Endothelial cell of umbilical vein (primary cell): Measurements from ENCODE around the gene CTU2. TPM values are rescaled to one million over a fixed set of nuclear protein-coding genes. Genes with fewer than 3 reads are reported as not detected.

ENCODE experiments used
- BruUV-seq: library from RNA; stranded (reverse); fragments of 400-500 nt; replicated peaks from 2 replicates; lab custom pipeline; 2021; lab: Mats Ljungman, UMichigan
- CTCF ChIA-PET: fragments of 300-600, 350-600 bp; sonication (Branson Sonifier 250); formaldehyde crosslinking; loops from one replicate; lab custom pipeline; 2021; ENCODE audit warnings: antibody characterized with exemption, inconsistent platforms; lab: Charles Lee
- POLR2A ChIA-PET: fragments of 300-600, 350-600 bp; sonication (Branson Sonifier 250); formaldehyde crosslinking; loops from one replicate; lab custom pipeline; 2021; ENCODE audit warnings: antibody characterized with exemption, inconsistent platforms; lab: Charles Lee
- DNase-seq: peaks from one replicate; pipeline ENCODE4 v3.0.0-alpha.2; 2011; ENCODE audit warnings: low read depth, low spot score
- FAIRE-seq: peaks from 2 replicates; lab custom pipeline; 2011; peaks lifted over from hg19 to GRCh38; lab: Jason Lieb, UNC
- H2AFZ ChIP-seq: 2 replicates; pipeline ENCODE4 v1.6.0; 2012; ENCODE audit warnings: low read depth, low read length, control low read depth, inconsistent platforms
- H3K27ac ChIP-seq: 2 replicates; pipeline ENCODE4 v1.5.1; 2011; ENCODE audit warnings: low read depth, mild to moderate bottlenecking, control low read depth, low read length, moderate library complexity; ENCODE audit not compliant: insufficient read depth
- H3K27me3 ChIP-seq, 2 experiments: 2 replicates each; pipeline versions ENCODE4 v1.6.0 to v1.6.1; 2011; ENCODE audit warnings: low read length in 2 of 2, mixed read lengths in 1 of 2; ENCODE audit not compliant: control insufficient read depth in 2 of 2, insufficient read depth in 2 of 2
- H3K36me3 ChIP-seq, 2 experiments: 2 replicates in 1 of 2; 3 replicates in 1 of 2; pipeline ENCODE4 v1.5.1; 2011; ENCODE audit warnings: low read length in 2 of 2, mild to moderate bottlenecking in 1 of 2, moderate library complexity in 1 of 2; ENCODE audit not compliant: control insufficient read depth in 2 of 2, insufficient read depth in 2 of 2; ENCODE audit errors: extremely low read depth in 1 of 2
- H3K4me1 ChIP-seq: 3 replicates; pipeline ENCODE4 v1.5.1; 2011; ENCODE audit warnings: mild to moderate bottlenecking, low read length; ENCODE audit not compliant: control insufficient read depth, insufficient read depth; ENCODE audit errors: extremely low read depth
- H3K4me2 ChIP-seq: 2 replicates; pipeline ENCODE4 v1.6.1; 2011; ENCODE audit warnings: low read length, control low read depth, mixed read lengths; ENCODE audit not compliant: insufficient read depth
- H3K4me3 ChIP-seq, 3 experiments: fragments of 200-600 bp in 1 of 3; sonication (generic), shearing (Covaris generic) in 1 of 3; replicated peaks in 1 of 3; 2 replicates each; pipeline ENCODE4 v1.5.1; 2011 to 2016; ENCODE audit warnings: control low read depth in 3 of 3, low read length in 3 of 3, mild to moderate bottlenecking in 2 of 3, inconsistent platforms in 1 of 3, low read depth in 1 of 3, moderate library complexity in 1 of 3; ENCODE audit not compliant: insufficient read depth in 1 of 3
- H3K79me2 ChIP-seq: 2 replicates; pipeline ENCODE4 v1.6.0; 2012; ENCODE audit warnings: low read length, inconsistent platforms; ENCODE audit not compliant: control insufficient read depth, insufficient read depth
- H3K9ac ChIP-seq: replicated peaks from 2 replicates; pipeline ENCODE3; 2011; ENCODE audit warnings: low read length, control low read depth; ENCODE audit not compliant: insufficient read depth; ENCODE audit errors: extremely low read depth
- H3K9me1 ChIP-seq: replicated peaks from 3 replicates; pipeline ENCODE4 v1.6.0; 2011; ENCODE audit warnings: mild to moderate bottlenecking, low read length; ENCODE audit not compliant: control insufficient read depth, insufficient read depth; ENCODE audit errors: extremely low read depth
- H3K9me3 ChIP-seq: replicated peaks from 2 replicates; pipeline ENCODE4 v1.5.1; 2012; ENCODE audit warnings: low read length, inconsistent platforms; ENCODE audit not compliant: control insufficient read depth, insufficient read depth
- H4K20me1 ChIP-seq: replicated peaks from 2 replicates; pipeline ENCODE3; 2011; ENCODE audit warnings: mild to moderate bottlenecking, low read length; ENCODE audit not compliant: control insufficient read depth, insufficient read depth; ENCODE audit errors: extremely low read depth
- CTCF ChIP-seq, 2 donors: IDR thresholded peaks; 1 replicate in 1 of 2; 2 replicates in 1 of 2; pipeline ENCODE4 v1.5.1; 2011; ENCODE audit warnings: low read length in 2 of 2, mild to moderate bottlenecking in 2 of 2, moderate library complexity in 2 of 2, control low read depth in 1 of 2, inconsistent platforms in 1 of 2, low read depth in 1 of 2; ENCODE audit not compliant: insufficient read depth in 1 of 2; ENCODE audit errors: extremely low read depth in 1 of 2
- EZH2 ChIP-seq: IDR thresholded peaks from 2 replicates; pipeline ENCODE4 v1.6.1; 2012; ENCODE audit warnings: borderline replicate concordance, low read depth, mild to moderate bottlenecking, moderate library complexity, low read length, inconsistent platforms; ENCODE audit not compliant: severe bottlenecking
- FOS ChIP-seq: IDR thresholded peaks from 2 replicates; pipeline ENCODE4 v1.6.1; 2011; ENCODE audit warnings: mild to moderate bottlenecking, low read length, moderate library complexity, borderline replicate concordance; ENCODE audit not compliant: insufficient read depth
- GATA2 ChIP-seq: IDR thresholded peaks from 2 replicates; pipeline ENCODE4 v1.7.0; 2011; ENCODE audit warnings: low read depth, mild to moderate bottlenecking, moderate library complexity, mixed read lengths, low read length; ENCODE audit not compliant: insufficient read length, insufficient read depth
- MYC ChIP-seq: IDR thresholded peaks from one replicate; pipeline ENCODE4 v1.6.1; 2011; ENCODE audit warnings: mild to moderate bottlenecking, low read depth, low read length
- POLR2A ChIP-seq: IDR thresholded peaks from 2 replicates; pipeline ENCODE4 v1.6.1; 2012; ENCODE audit warnings: low read depth, mild to moderate bottlenecking, control low read depth, low read length
- dilution Hi-C: fragments of 300-500 bp; cut with MboI; formaldehyde crosslinking; loops from one replicate; pipeline ENCODE4 v1.15.0; 2019; ENCODE audit warnings: low sequenced_read_pairs; ENCODE audit not compliant: extremely low pct_ligation_motif_present
- intact Hi-C: fragments of 100-400 bp; cut with micrococcal nuclease; formaldehyde crosslinking; loops from one replicate; pipeline ENCODE4 v1.10.0; 2022
- polyA plus RNA-seq, 4 experiments: library from polyadenylated mRNA; depleted of rRNA in 3 of 4; stranded (reverse) in 3 of 4; unstranded in 1 of 4; fragments of >200 nt; gene quantifications; 2 replicates each; pipeline versions ENCODE4 v1.2.1 to v1.2.3, GENCODE V29; 2011 to 2012; ENCODE audit warnings: missing spikeins in 1 of 4
- total RNA-seq: library from RNA; stranded (reverse); gene quantifications from 2 replicates; pipeline ENCODE4 v1.2.3, GENCODE V29; 2021

The CTU2 gene
- total and polyA plus RNA-seq, 2 donors (not counting 3 experiments of a cell fraction or from before 2014, with no cell fraction given): 26.1 to 33.7 TPM

GRCh38 chr16:88684569-88685155 lies 21.6 kb upstream of the CTU2 start:
- peaks cover 0 to 2% of the 10 kb centered on the region in 2 experiments for H3K27me3 ChIP-seq
- no TSS peak for BruUV-seq
- no peak overlapping the region for H3K4me3 ChIP-seq
- no peak overlapping the region for H2AFZ ChIP-seq
- dilution Hi-C loops (no loop called here), intact Hi-C loops (no loop called here)
- H3K27ac ChIP-seq: no peak overlapping the region
- H3K9me1 ChIP-seq: no peaks in the 10 kb centered on the region
- H3K79me2 ChIP-seq: no peaks in the 10 kb centered on the region
- ChIA-PET POLR2A (no interaction called here), CTCF (interaction anchor here (1.1 to 1.7 kb wide), 5 partner anchors 10 to 115 kb away, joined by 3 to 8 read pairs (median 5); partner anchors contain the start of gene ZC3H18)
- no peak overlapping the region for H3K9ac ChIP-seq
- H3K4me2 ChIP-seq: no peak overlapping the region
- peaks cover 3% of the 10 kb centered on the region for H3K4me1 ChIP-seq
- no peaks in the 10 kb centered on the region for H4K20me1 ChIP-seq
- TF ChIP-seq POLR2A: no peak
- no peak for TF ChIP-seq GATA2
- TF ChIP-seq EZH2: no peak
- H3K36me3 ChIP-seq: no peaks in the 10 kb centered on the region
- FAIRE-seq: no peak
- H3K9me3 ChIP-seq: no peaks in the 10 kb centered on the region
- no peak for DNase-seq

GRCh38 chr16:88685156-88686061 lies 20.9 kb upstream of the CTU2 start:
- TF ChIP-seq EZH2: no peak
- TF ChIP-seq CTCF (IDR thresholded peaks at IDR 0.05; ENCODE audit: extremely low read depth in 1 of 2, insufficient read depth in 1 of 2, low read depth in 1 of 2, low read length in 2 of 2): peak; percentile 67 to 72
- TF ChIP-seq MYC: no peak
- TF ChIP-seq FOS: peak; percentile 32
- Histone ChIP-seq H3K4me3 (peak overlapping the region; percentile 29 to 57 (median 40)), H3K36me3 (no peaks in the 10 kb centered on the region), H3K4me2 (peak overlapping the region; percentile 70), H4K20me1 (no peaks in the 10 kb centered on the region), H3K9me3 (no peaks in the 10 kb centered on the region), H3K27me3 (peaks cover 0 to 2% of the 10 kb centered on the region in 2 experiments), H3K9me1 (no peaks in the 10 kb centered on the region), H3K27ac (no peak overlapping the region), H2AFZ (peak overlapping the region; percentile 17), H3K9ac (no peak overlapping the region), H3K4me1 (peaks cover 3% of the 10 kb centered on the region), H3K79me2 (no peaks in the 10 kb centered on the region)
- BruUV-seq: no TSS peak
- FAIRE-seq (peak; percentile 42), DNase-seq (no peak)
- intact Hi-C loops: loop anchor here (1.0 to 2.0 kb wide), 2 partner anchors 16 to 23 kb away; partner anchors contain the start of gene MVD
- ChIA-PET CTCF (interaction anchor here (0.6 to 1.7 kb wide), 7 partner anchors 11 to 115 kb away, joined by 3 to 8 read pairs (median 4); partner anchors contain the start of gene ZC3H18), POLR2A (no interaction called here)
- dilution Hi-C loops: no loop called here
